ACC112 (cell line): ENCODE results near the gene APC2.

Experiments
- H2AFZ ChIP-seq: fragments of 200-600 bp; sonication (generic); one replicate; pipeline ENCODE4 v1.6.0; 2017; ENCODE audit warnings: antibody characterized with exemption, low read length; ENCODE audit not compliant: unreplicated experiment
- H3K27ac ChIP-seq: fragments of 200-600 bp; sonication (generic); 2 replicates; pipeline ENCODE4 v1.5.1; 2014; ENCODE audit warnings: low read depth, mild to moderate bottlenecking, antibody characterized with exemption, low read length, moderate library complexity
- H3K27me3 ChIP-seq: fragments of 200-600 bp; sonication (generic); 2 replicates; pipeline ENCODE4 v1.6.1; 2014; ENCODE audit warnings: mild to moderate bottlenecking, antibody characterized with exemption, low read length, moderate library complexity, mixed read lengths; ENCODE audit not compliant: insufficient read depth
- H3K36me3 ChIP-seq: fragments of 200-600 bp; sonication (generic); 2 replicates; pipeline ENCODE4 v1.6.1; 2016; ENCODE audit warnings: mild to moderate bottlenecking, antibody characterized with exemption, low read length, moderate library complexity, mixed read lengths; ENCODE audit not compliant: insufficient read depth
- H3K4me1 ChIP-seq: fragments of 200-600 bp; sonication (generic); one replicate; pipeline ENCODE4 v1.6.1; 2016; ENCODE audit warnings: low read length, mixed read lengths; ENCODE audit not compliant: insufficient read depth, unreplicated experiment, control insufficient read depth
- H3K4me3 ChIP-seq: fragments of 200-600 bp; sonication (generic); 2 replicates; pipeline ENCODE4 v1.5.1; 2014; ENCODE audit warnings: mild to moderate bottlenecking, low read depth, low read length
- H3K79me2 ChIP-seq: fragments of 200-600 bp; sonication (generic); one replicate; pipeline ENCODE4 v1.6.0; 2016; ENCODE audit warnings: low read length; ENCODE audit not compliant: control insufficient read depth, unreplicated experiment, insufficient read depth

Gene APC2

DNA sequence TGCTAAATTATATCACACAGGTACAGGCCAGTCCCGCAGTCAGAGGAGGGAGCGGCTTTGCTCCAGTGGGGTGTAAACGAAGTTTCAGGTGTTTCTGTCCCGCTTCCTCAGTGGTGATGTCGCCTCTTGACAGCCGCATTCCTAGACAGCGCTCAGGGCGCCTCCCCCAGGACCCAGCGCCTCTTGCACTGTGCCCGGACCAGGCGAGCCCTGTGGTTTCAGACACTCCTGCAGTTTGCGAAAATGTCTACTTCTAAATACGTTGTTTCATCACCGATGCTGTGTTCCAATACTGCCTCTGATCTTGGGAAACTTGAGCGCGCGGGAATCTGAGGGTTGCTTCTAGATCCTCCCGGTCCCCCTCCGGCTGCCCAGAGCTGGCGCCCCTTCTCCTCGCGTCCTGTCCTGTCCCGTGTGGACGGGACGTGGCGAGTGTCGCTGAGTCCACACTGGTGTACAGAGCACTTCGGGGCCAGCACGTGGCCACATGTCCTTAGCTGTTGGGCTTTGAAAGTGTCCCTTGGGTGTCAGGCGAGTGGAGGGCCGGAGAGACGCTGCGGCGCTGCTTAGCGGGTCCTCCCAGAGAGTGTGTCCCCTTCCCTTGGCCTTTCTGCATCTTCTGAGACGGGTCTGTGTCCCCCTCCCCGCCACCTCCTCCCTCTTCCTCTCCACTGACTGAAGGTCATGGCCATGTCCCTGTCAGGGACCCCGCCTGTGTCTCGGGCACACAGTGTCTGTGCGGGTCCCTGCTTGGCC lies 26.3 kb upstream of the APC2 start:
- Histone ChIP-seq H3K4me3 (no peak overlapping the region), H3K79me2 (peaks cover 29% of the 10 kb centered on the region), H3K27me3 (no peaks in the 10 kb centered on the region), H3K27ac (no peak overlapping the region), H3K4me1 (no peaks in the 10 kb centered on the region), H3K36me3 (peaks cover 3% of the 10 kb centered on the region; the same call in 1 of the 2 replicates), H2AFZ (no peak overlapping the region)

- Histone ChIP-seq H3K4me1 (no peaks in the 10 kb centered on the region), H3K27ac (no peak overlapping the region), H3K79me2 (peaks cover 22% of the 10 kb centered on the region), H3K36me3 (peaks cover 3% of the 10 kb centered on the region; the same call in 1 of the 2 replicates), H3K27me3 (no peaks in the 10 kb centered on the region), H2AFZ (no peak overlapping the region), H3K4me3 (no peak overlapping the region)
Measured at GRCh38 chr19:1424192-1424955, 25.5 kb upstream of the APC2 start.

DNA sequence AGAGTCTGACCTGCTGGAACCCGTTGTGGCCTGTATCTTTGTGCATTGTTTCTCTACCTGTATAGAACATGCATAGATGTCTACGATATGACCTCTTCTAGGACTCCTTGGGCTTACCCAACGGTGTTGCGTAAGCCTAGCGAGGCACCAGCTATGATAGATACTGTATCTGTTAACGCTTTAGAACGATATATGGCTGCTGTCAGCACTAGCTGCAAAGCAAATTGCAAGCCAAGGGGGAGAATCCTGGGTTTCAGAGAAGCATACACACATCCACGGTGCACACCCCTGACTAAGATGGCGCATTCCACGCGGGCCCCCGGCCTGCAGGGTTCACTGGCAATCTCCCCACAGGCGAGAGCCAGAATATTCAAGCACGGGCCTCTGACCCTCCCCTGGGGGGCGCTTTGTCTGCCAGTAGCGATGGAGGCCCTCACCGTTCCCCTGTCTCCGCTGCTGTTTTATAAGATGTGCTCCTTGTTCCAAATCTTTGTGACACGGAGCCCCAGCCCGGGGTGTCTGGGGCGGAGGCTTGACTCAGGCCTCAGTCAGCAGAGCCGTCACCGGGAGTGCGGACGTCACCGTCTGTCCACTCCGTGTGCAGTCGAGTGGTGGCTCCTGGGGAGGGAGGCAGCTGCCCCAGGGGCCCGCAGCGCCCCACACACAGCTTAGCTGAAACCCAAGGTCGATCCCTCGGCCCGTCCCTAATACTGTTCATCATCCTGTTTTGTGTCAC lies 24.7 kb upstream of the APC2 start:
- H3K4me1 ChIP-seq, result no peaks in the 10 kb centered on the region
- H3K27me3 ChIP-seq, result no peaks in the 10 kb centered on the region
- H3K79me2 ChIP-seq, result peaks cover 18% of the 10 kb centered on the region
- H3K36me3 ChIP-seq, result peaks cover 3% of the 10 kb centered on the region; the same call in 1 of the 2 replicates
- H3K4me3 ChIP-seq, result no peak overlapping the region
- no peak overlapping the region for H3K27ac ChIP-seq
- H2AFZ ChIP-seq, result no peak overlapping the region

GRCh38 chr19:1425902-1426301 lies 24.0 kb upstream of the APC2 start:
- Histone ChIP-seq H3K4me1 (no peaks in the 10 kb centered on the region), H3K27ac (no peak overlapping the region), H3K79me2 (peaks cover 13% of the 10 kb centered on the region), H3K36me3 (peaks cover 3% of the 10 kb centered on the region; the same call in 1 of the 2 replicates), H3K4me3 (no peak overlapping the region), H2AFZ (no peak overlapping the region), H3K27me3 (no peaks in the 10 kb centered on the region)

- no peak overlapping the region for H3K27ac ChIP-seq
- H3K4me1 ChIP-seq, result no peaks in the 10 kb centered on the region
- peaks cover 11% of the 10 kb centered on the region for H3K79me2 ChIP-seq
- H3K27me3 ChIP-seq, result no peaks in the 10 kb centered on the region
- peaks cover 3% of the 10 kb centered on the region; the same call in 1 of the 2 replicates for H3K36me3 ChIP-seq
- H3K4me3 ChIP-seq, result no peak overlapping the region
- H2AFZ ChIP-seq, result no peak overlapping the region
Measured at GRCh38 chr19:1426736-1427135, 23.2 kb upstream of the APC2 start.

- peaks cover 11% of the 10 kb centered on the region for H3K79me2 ChIP-seq
- H3K36me3 ChIP-seq, result peaks cover 3% of the 10 kb centered on the region; the same call in 1 of the 2 replicates
- no peak overlapping the region for H2AFZ ChIP-seq
- H3K27me3 ChIP-seq, result no peaks in the 10 kb centered on the region
- H3K4me1 ChIP-seq, result no peaks in the 10 kb centered on the region
- H3K4me3 ChIP-seq, result no peak overlapping the region
- no peak overlapping the region for H3K27ac ChIP-seq
Measured at GRCh38 chr19:1427221-1427920, 22.6 kb upstream of the APC2 start.

GRCh38 chr19:1428738-1429391 lies 21.1 kb upstream of the APC2 start:
- Histone ChIP-seq H3K27ac (no peak overlapping the region), H3K79me2 (peaks cover 6% of the 10 kb centered on the region), H3K4me3 (no peak overlapping the region), H3K36me3 (peaks cover 3% of the 10 kb centered on the region; the same call in 1 of the 2 replicates), H3K4me1 (no peaks in the 10 kb centered on the region), H3K27me3 (no peaks in the 10 kb centered on the region), H2AFZ (no peak overlapping the region)

DNA sequence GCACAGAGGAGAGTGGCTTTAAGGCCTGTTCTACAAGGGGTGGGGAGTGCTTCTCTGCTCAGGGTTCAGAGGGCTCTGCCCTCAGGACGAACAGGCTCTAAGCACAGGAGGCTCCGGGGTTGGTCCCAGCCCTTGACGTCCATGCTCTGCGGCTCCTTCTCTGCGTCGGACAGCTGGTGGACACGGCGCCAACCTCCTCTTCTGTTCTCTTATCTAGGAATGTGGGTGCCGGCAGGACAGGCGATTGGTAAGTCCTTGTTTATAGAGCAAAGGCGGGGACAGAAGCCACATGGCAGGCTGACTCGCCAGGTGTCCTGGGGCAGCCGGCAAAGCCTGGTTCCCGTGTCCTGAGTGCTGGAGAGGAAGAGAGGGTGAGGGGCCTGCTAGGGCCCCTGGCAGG lies 20.2 kb upstream of the APC2 start:
- peaks cover 3% of the 10 kb centered on the region; the same call in 1 of the 2 replicates for H3K36me3 ChIP-seq

GRCh38 chr19:1430246-1430645 lies 19.7 kb upstream of the APC2 start:
- Histone ChIP-seq H3K4me1 (no peaks in the 10 kb centered on the region), H3K36me3 (peaks cover 3% of the 10 kb centered on the region; the same call in 1 of the 2 replicates), H3K27ac (no peak overlapping the region), H2AFZ (no peak overlapping the region), H3K4me3 (no peak overlapping the region), H3K27me3 (no peaks in the 10 kb centered on the region), H3K79me2 (peaks cover 2% of the 10 kb centered on the region)

More for the DNA sequence above, 20.2 kb upstream of the APC2 start:
- no peak overlapping the region for H3K4me3 ChIP-seq
- H2AFZ ChIP-seq, result no peak overlapping the region
- no peaks in the 10 kb centered on the region for H3K4me1 ChIP-seq
- H3K27ac ChIP-seq, result no peak overlapping the region
- H3K79me2 ChIP-seq, result peaks cover 4% of the 10 kb centered on the region
- H3K27me3 ChIP-seq, result no peaks in the 10 kb centered on the region
